HepG2 (cell line): ENCODE data around the gene SYNGR1. TPM values are rescaled to one million over a fixed set of nuclear protein-coding genes. Genes with fewer than 3 reads are reported as not detected.

Source experiments
- HNRNPL ChIP-seq: fragments of 200-400 bp; formaldehyde crosslinking; IDR thresholded peaks from 2 replicates; pipeline ENCODE4 v1.6.1; 2017; ENCODE audit warnings: mild to moderate bottlenecking, low read depth, low read length
- MYC ChIP-seq: sonication (generic); formaldehyde crosslinking; IDR thresholded peaks from 2 replicates; pipeline ENCODE4 v1.9.0; 2021; ENCODE audit warnings: missing genetic modification reagents, borderline replicate concordance
- NR3C1 ChIP-seq: sonication (generic); formaldehyde crosslinking; IDR thresholded peaks from 2 replicates; pipeline ENCODE4 v1.4.0; 2020; ENCODE audit warnings: missing genetic modification reagents
- PBX2 ChIP-seq: IDR thresholded peaks from 2 replicates; pipeline ENCODE4 v1.6.1; 2016; ENCODE audit warnings: control low read depth
- PRDM4 ChIP-seq: sonication (generic); formaldehyde crosslinking; IDR thresholded peaks from 2 replicates; pipeline ENCODE4 v1.9.0; 2021; ENCODE audit warnings: missing genetic modification reagents, borderline replicate concordance
- PRPF4 ChIP-seq: fragments of 200-400 bp; formaldehyde crosslinking; IDR thresholded peaks from 2 replicates; pipeline ENCODE4 v1.6.1; 2016; ENCODE audit warnings: low read length, low read depth; ENCODE audit not compliant: poor library complexity, severe bottlenecking
- REXO4 ChIP-seq: sonication (generic); formaldehyde crosslinking; IDR thresholded peaks from 2 replicates; pipeline ENCODE4 v1.8.0; 2022; ENCODE audit warnings: missing genetic modification reagents, mild to moderate bottlenecking, borderline replicate concordance
- SAFB2 ChIP-seq: sonication (generic); formaldehyde crosslinking; IDR thresholded peaks from 2 replicates; pipeline ENCODE4 v1.5.1; 2020; ENCODE audit warnings: missing genetic modification reagents, low read depth, mild to moderate bottlenecking, borderline replicate concordance
- SIN3B ChIP-seq: fragments of 150-350 bp; IDR thresholded peaks from 2 replicates; pipeline ENCODE4 v1.6.1; 2014; ENCODE audit warnings: low read length
- SRSF4 ChIP-seq: fragments of 200-400 bp; formaldehyde crosslinking; IDR thresholded peaks from one replicate; pipeline ENCODE4 v1.6.1; 2018; ENCODE audit warnings: mild to moderate bottlenecking, low read depth, low read length, moderate library complexity; ENCODE audit not compliant: poor library complexity, severe bottlenecking
- STAG1 ChIP-seq: sonication (generic); formaldehyde crosslinking; IDR thresholded peaks from 2 replicates; pipeline ENCODE4 v1.4.0; 2020; ENCODE audit warnings: missing genetic modification reagents
- TGIF2 ChIP-seq: IDR thresholded peaks from 2 replicates; pipeline ENCODE4 v1.6.1; 2016; ENCODE audit warnings: control low read depth, missing compliant biosample characterization
- ZNF260 ChIP-seq: sonication (generic); formaldehyde crosslinking; IDR thresholded peaks from 2 replicates; pipeline ENCODE4 v1.4.0; 2020; ENCODE audit warnings: missing genetic modification reagents, low read depth, mild to moderate bottlenecking, borderline replicate concordance
- ZNF550 ChIP-seq: sonication (generic); formaldehyde crosslinking; IDR thresholded peaks from 2 replicates; pipeline ENCODE4 v1.4.0; 2020; ENCODE audit warnings: mild to moderate bottlenecking, missing genetic modification reagents, borderline replicate concordance
- ZNF577 ChIP-seq: sonication (generic); formaldehyde crosslinking; IDR thresholded peaks from 2 replicates; pipeline ENCODE4 v1.4.0; 2020; ENCODE audit warnings: mild to moderate bottlenecking, low read depth, missing genetic modification reagents, borderline replicate concordance
- ZNF703 ChIP-seq: sonication (generic); formaldehyde crosslinking; IDR thresholded peaks from 2 replicates; pipeline ENCODE4 v1.5.1; 2020; ENCODE audit warnings: missing genetic modification reagents, mild to moderate bottlenecking, moderate library complexity, borderline replicate concordance
- ZNF720 ChIP-seq: sonication (generic); formaldehyde crosslinking; IDR thresholded peaks from 2 replicates; pipeline ENCODE4 v1.4.0; 2020; ENCODE audit warnings: missing genetic modification reagents
- ZNF724P ChIP-seq: sonication (generic); formaldehyde crosslinking; IDR thresholded peaks from 2 replicates; pipeline ENCODE4 v1.8.0; 2022; ENCODE audit warnings: missing genetic modification reagents, borderline replicate concordance
- ZNF737 ChIP-seq: sonication (generic); formaldehyde crosslinking; IDR thresholded peaks from 2 replicates; pipeline ENCODE4 v1.5.0; 2020; ENCODE audit warnings: missing genetic modification reagents, mild to moderate bottlenecking, borderline replicate concordance
- ZNF790 ChIP-seq: sonication (generic); formaldehyde crosslinking; IDR thresholded peaks from 2 replicates; pipeline ENCODE4 v1.8.0; 2022; ENCODE audit warnings: missing genetic modification reagents, mild to moderate bottlenecking, borderline replicate concordance
- ZNF841 ChIP-seq: sonication (generic); formaldehyde crosslinking; IDR thresholded peaks from 2 replicates; pipeline ENCODE4 v1.8.1; 2023; ENCODE audit warnings: missing genetic modification reagents, borderline replicate concordance
- polyA plus RNA-seq, 8 experiments: library from polyadenylated mRNA; depleted of rRNA in 3 of 8; stranded (reverse) in 7 of 8; unstranded in 1 of 8; fragments of >200 nt; fragmentation: Illumina TruSeq in 4 of 8; extraction: Trizol in 4 of 8; gene quantifications; 2 replicates each; pipeline versions ENCODE4 v1.2.1 to v1.2.3, GENCODE V29; 2011 to 2016; ENCODE audit warnings: low read depth in 4 of 8, missing spikeins in 1 of 8, mixed read lengths in 1 of 8; ENCODE audit not compliant: insufficient read depth in 1 of 8
- total RNA-seq, 5 experiments: library from RNA; depleted of rRNA; stranded (reverse); fragments of >200 nt; fragmentation: Illumina TruSeq; extraction: Trizol; gene quantifications; 2 replicates each; pipeline ENCODE4 v1.2.3, GENCODE V29; 2016; ENCODE audit warnings: low read depth in 1 of 5

Gene SYNGR1
- total and polyA plus RNA-seq, 2 of the 13 experiments (the other 11 are each of a cell fraction or from before 2014, with no cell fraction given): 0.27 to 2.7 TPM

- TF ChIP-seq PBX2 (no peak), PRDM4 (CRISPR knock-in tag) (no peak), ZNF260 (CRISPR knock-in tag) (no peak), MYC (CRISPR knock-in tag) (peak; percentile 94), ZNF703 (CRISPR knock-in tag) (no peak), ZNF737 (CRISPR knock-in tag) (peak; percentile 61; the same call in 1 of the 2 replicates), HNRNPL (peak; percentile 75; the same call in 1 of the 2 replicates), ZNF550 (0 out of 2 replicates have a peak, but pooled peaks have one; percentile 83), STAG1 (CRISPR knock-in tag) (no peak), ZNF577 (CRISPR knock-in tag) (no peak), SRSF4 (no peak), TGIF2 (CRISPR knock-in tag) (0 out of 2 replicates have a peak, but pooled peaks have one; percentile 23), ZNF724P (CRISPR knock-in tag) (peak; percentile 28; the same call in 1 of the 2 replicates), SAFB2 (CRISPR knock-in tag) (peak; percentile 83; the same call in 1 of the 2 replicates), PRPF4 (no peak), ZNF841 (no peak), SIN3B (peak; percentile 32; the same call in 1 of the 2 replicates), ZNF720 (CRISPR knock-in tag) (no peak), NR3C1 (no peak), REXO4 (CRISPR knock-in tag) (no peak), ZNF790 (CRISPR knock-in tag) (no peak; the same call in 1 of the 2 replicates)
Measured at GRCh38 chr22:39319284-39320022, 30.3 kb upstream of the SYNGR1 start, which contains the start of gene RPL3 (continued).
